H4 (cell line): ENCODE measurements around the gene CDC25B. TPM values are rescaled to one million over a fixed set of nuclear protein-coding genes. Genes with fewer than 3 reads are reported as not detected.

Experiments
- DNase-seq: peaks from one replicate; pipeline ENCODE4 v3.0.0-alpha.2; 2015; ENCODE audit warnings: low spot score
- total RNA-seq: library from RNA; depleted of rRNA; stranded (reverse); fragments of >200 nt; shearing (Covaris generic); gene quantifications from 2 replicates; pipeline ENCODE4 v1.2.3, GENCODE V29; 2014; rRNA removed

CDC25B gene
- 35.7 and 39.6 TPM in 2 replicates for total RNA-seq

GRCh38 chr20:3795511-3796468 lies at the start of gene CDC25B:
Gene CDC25B, plus strand, starts transcription at chr20:3796310. Its CDS starts 222 bp downstream, at chr20:3796532.
- peak; percentile 94 for DNase-seq

GRCh38 chr20:3747471-3747870 lies 48.6 kb upstream of the CDC25B start:
- no peak for DNase-seq

GRCh38 chr20:3748073-3748472 lies 48.0 kb upstream of the CDC25B start:
- DNase-seq, result no peak

- no peak for DNase-seq
Measured at GRCh38 chr20:3749087-3749688, 46.9 kb upstream of the CDC25B start.

- DNase-seq, result no peak
Measured at GRCh38 chr20:3749689-3750531, 46.2 kb upstream of the CDC25B start.

- no peak for DNase-seq
Measured at GRCh38 chr20:3751305-3751674, 44.8 kb upstream of the CDC25B start.

- no peak for DNase-seq
Measured at GRCh38 chr20:3751675-3752385, 44.3 kb upstream of the CDC25B start.

- no peak for DNase-seq
Measured at GRCh38 chr20:3752386-3752759, 43.7 kb upstream of the CDC25B start.

- peak; percentile 49 for DNase-seq
Measured at GRCh38 chr20:3753098-3753497, 43.0 kb upstream of the CDC25B start.

GRCh38 chr20:3753501-3754275 lies 42.4 kb upstream of the CDC25B start:
- DNase-seq, result no peak

GRCh38 chr20:3754276-3754630 lies 41.9 kb upstream of the CDC25B start:
- DNase-seq, result no peak

- DNase-seq, result no peak
Measured at GRCh38 chr20:3755269-3755668, 40.8 kb upstream of the CDC25B start.

- no peak for DNase-seq
Measured at GRCh38 chr20:3755814-3756480, 40.2 kb upstream of the CDC25B start.

- DNase-seq, result no peak
Measured at GRCh38 chr20:3757268-3757667, 38.8 kb upstream of the CDC25B start.

- no peak for DNase-seq
Measured at GRCh38 chr20:3758566-3758965, 37.5 kb upstream of the CDC25B start.

- DNase-seq, result no peak
Measured at GRCh38 chr20:3759316-3759823, 36.7 kb upstream of the CDC25B start.

GRCh38 chr20:3759884-3760283 lies 36.2 kb upstream of the CDC25B start:
- no peak for DNase-seq

- no peak for DNase-seq
Measured at GRCh38 chr20:3760655-3761348, 35.3 kb upstream of the CDC25B start.
